ENCODE results near the gene ITGA8.

Gene ITGA8

DNA sequence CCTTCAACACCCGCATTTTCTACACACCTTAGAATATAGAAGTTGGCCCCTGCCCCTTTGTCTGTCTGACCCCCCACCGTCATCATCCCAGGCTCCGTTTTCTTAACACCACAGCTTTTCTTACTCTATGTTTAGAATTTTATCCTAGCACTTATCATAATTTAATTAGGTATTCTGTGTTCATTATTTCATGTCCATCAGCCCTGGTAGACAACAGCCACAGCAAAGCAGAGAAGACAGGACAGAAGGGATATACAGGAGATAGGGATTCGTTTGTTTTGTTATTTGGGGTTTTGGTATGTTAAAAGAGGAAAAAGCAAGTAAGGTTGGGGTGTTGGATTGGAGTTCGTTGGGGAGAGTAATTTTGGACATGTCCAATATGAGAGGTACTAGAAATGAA, 48.8 kb downstream of the ITGA8 start:
- H3K4me3 ChIP-seq (ENCODE audit: low read depth, low read length, poor library complexity, severe bottlenecking): no peak overlapping the region
- no peaks in the 10 kb centered on the region for H3K9me3 ChIP-seq (ENCODE audit: low read length)
- H3K4me2 ChIP-seq (ENCODE audit: low read length): no peak overlapping the region
- H3K9ac ChIP-seq (ENCODE audit: low read length): no peak overlapping the region
- no peak overlapping the region for H3K27ac ChIP-seq (ENCODE audit: low read depth, low read length, poor library complexity, severe bottlenecking)
- H3F3A ChIP-seq (ENCODE audit: insufficient read depth, low read length): no peaks in the 10 kb centered on the region
- H2AFZ ChIP-seq (ENCODE audit: low read length): no peak overlapping the region
- H4K20me1 ChIP-seq (ENCODE audit: insufficient read depth, low read length): no peaks in the 10 kb centered on the region
- H3K79me2 ChIP-seq (ENCODE audit: insufficient read depth, low read length): no peaks in the 10 kb centered on the region
- no peak for TF ChIP-seq EZH2 (IDR thresholded peaks at IDR 0.05; ENCODE audit: borderline replicate concordance, low read length)
- TF ChIP-seq, protein P1, sequence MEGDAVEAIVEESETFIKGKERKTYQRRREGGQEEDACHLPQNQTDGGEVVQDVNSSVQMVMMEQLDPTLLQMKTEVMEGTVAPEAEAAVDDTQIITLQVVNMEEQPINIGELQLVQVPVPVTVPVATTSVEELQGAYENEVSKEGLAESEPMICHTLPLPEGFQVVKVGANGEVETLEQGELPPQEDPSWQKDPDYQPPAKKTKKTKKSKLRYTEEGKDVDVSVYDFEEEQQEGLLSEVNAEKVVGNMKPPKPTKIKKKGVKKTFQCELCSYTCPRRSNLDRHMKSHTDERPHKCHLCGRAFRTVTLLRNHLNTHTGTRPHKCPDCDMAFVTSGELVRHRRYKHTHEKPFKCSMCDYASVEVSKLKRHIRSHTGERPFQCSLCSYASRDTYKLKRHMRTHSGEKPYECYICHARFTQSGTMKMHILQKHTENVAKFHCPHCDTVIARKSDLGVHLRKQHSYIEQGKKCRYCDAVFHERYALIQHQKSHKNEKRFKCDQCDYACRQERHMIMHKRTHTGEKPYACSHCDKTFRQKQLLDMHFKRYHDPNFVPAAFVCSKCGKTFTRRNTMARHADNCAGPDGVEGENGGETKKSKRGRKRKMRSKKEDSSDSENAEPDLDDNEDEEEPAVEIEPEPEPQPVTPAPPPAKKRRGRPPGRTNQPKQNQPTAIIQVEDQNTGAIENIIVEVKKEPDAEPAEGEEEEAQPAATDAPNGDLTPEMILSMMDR (IDR thresholded peaks at IDR 0.05; ENCODE audit: low read length): no peak
- H3K36me3 ChIP-seq (ENCODE audit: insufficient read depth, low read length): no peaks in the 10 kb centered on the region
- H3K9me2 ChIP-seq (ENCODE audit: low read depth, low read length): no peaks in the 10 kb centered on the region
- no peaks in the 10 kb centered on the region for H3K27me3 ChIP-seq (ENCODE audit: insufficient read depth, low read length)
- H3K4me1 ChIP-seq (ENCODE audit: insufficient read depth, low read length, severe bottlenecking): no peaks in the 10 kb centered on the region

DNA sequence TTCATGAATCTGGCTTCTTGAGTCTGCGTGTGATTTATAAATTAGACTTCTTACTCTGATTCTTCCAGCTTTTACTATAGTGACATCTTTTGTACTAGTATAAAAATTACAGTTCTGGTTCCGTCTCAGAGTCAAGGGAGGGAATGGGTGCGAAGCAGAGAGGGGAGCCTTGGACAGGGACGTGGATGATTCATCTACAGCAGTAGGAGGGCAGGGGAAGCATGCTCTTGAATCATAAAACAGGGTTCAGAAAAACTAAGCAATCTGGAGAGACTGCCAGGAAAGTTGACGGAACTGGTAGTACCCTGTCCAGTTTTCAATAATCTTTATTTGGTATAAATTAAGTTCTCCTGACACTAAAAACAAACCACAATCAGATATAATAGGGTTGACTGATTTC, 58.1 kb downstream of the ITGA8 start:
- H3K9me2 ChIP-seq (ENCODE audit: low read depth, low read length): no peaks in the 10 kb centered on the region
- H3K4me3 ChIP-seq (ENCODE audit: low read depth, low read length, poor library complexity, severe bottlenecking): no peak overlapping the region
- H3K27ac ChIP-seq (ENCODE audit: low read depth, low read length, poor library complexity, severe bottlenecking): no peak overlapping the region
- no peaks in the 10 kb centered on the region for H3K79me2 ChIP-seq (ENCODE audit: insufficient read depth, low read length)
- H3K9ac ChIP-seq (ENCODE audit: low read length): no peak overlapping the region
- no peak overlapping the region for H2AFZ ChIP-seq (ENCODE audit: low read length)
- no peaks in the 10 kb centered on the region for H3K4me1 ChIP-seq (ENCODE audit: insufficient read depth, low read length, severe bottlenecking)
- H4K20me1 ChIP-seq (ENCODE audit: insufficient read depth, low read length): no peaks in the 10 kb centered on the region
- H3K9me3 ChIP-seq (ENCODE audit: low read length): no peaks in the 10 kb centered on the region
- TF ChIP-seq EZH2 (IDR thresholded peaks at IDR 0.05; ENCODE audit: borderline replicate concordance, low read length): no peak
- TF ChIP-seq, protein P1 (IDR thresholded peaks at IDR 0.05; ENCODE audit: low read length): no peak
- H3F3A ChIP-seq (ENCODE audit: insufficient read depth, low read length): no peaks in the 10 kb centered on the region
- no peaks in the 10 kb centered on the region for H3K36me3 ChIP-seq (ENCODE audit: insufficient read depth, low read length)
- H3K4me2 ChIP-seq (ENCODE audit: low read length): no peak overlapping the region
- no peaks in the 10 kb centered on the region for H3K27me3 ChIP-seq (ENCODE audit: insufficient read depth, low read length)

DNA sequence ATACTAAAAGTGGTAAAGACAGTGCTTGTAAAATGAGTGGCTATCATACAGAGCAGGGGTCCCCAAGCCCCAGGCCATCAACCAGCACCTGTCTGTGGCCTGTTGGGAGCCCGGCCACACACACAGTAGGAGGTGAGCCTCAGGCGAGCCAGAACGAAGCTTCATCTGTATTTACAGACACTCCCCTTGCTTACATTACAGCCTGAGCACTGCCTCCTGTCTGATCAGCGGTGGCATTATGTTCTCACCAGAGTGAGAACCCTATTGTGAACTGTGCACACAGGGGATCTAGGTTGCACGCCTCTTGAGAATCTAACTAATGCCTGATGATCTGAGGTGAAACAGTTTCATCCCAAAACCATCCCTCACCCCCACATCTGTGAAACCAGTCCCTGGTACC, 58.7 kb downstream of the ITGA8 start:
- H3K9me3 ChIP-seq (ENCODE audit: low read length): no peaks in the 10 kb centered on the region
- H3K36me3 ChIP-seq (ENCODE audit: insufficient read depth, low read length): no peaks in the 10 kb centered on the region
- no peak overlapping the region for H3K4me2 ChIP-seq (ENCODE audit: low read length)
- H3K4me1 ChIP-seq (ENCODE audit: insufficient read depth, low read length, severe bottlenecking): no peaks in the 10 kb centered on the region
- no peak overlapping the region for H3K27ac ChIP-seq (ENCODE audit: low read depth, low read length, poor library complexity, severe bottlenecking)
- H3K79me2 ChIP-seq (ENCODE audit: insufficient read depth, low read length): no peaks in the 10 kb centered on the region
- H3K27me3 ChIP-seq (ENCODE audit: insufficient read depth, low read length): no peaks in the 10 kb centered on the region
- H3K9ac ChIP-seq (ENCODE audit: low read length): no peak overlapping the region
- no peaks in the 10 kb centered on the region for H4K20me1 ChIP-seq (ENCODE audit: insufficient read depth, low read length)
- H2AFZ ChIP-seq (ENCODE audit: low read length): no peak overlapping the region
- TF ChIP-seq EZH2 (IDR thresholded peaks at IDR 0.05; ENCODE audit: borderline replicate concordance, low read length): no peak
- TF ChIP-seq, protein P1 (IDR thresholded peaks at IDR 0.05; ENCODE audit: low read length): no peak
- H3K9me2 ChIP-seq (ENCODE audit: low read depth, low read length): no peaks in the 10 kb centered on the region
- H3K4me3 ChIP-seq (ENCODE audit: low read depth, low read length, poor library complexity, severe bottlenecking): no peak overlapping the region
- H3F3A ChIP-seq (ENCODE audit: insufficient read depth, low read length): no peaks in the 10 kb centered on the region

Measured in OCI-LY1 (cell line).